HG03280 (cell line): ENCODE results near the gene PPAT.
"Not testable (repeated sequence)": the region's sequence is repeated elsewhere in the genome, so short reads cannot be mapped to it uniquely, and the experiment has no call there.

ENCODE experiments used
- ATAC-seq: cut with Tn5 transposase; IDR thresholded peaks from one replicate; pipeline ENCODE4 v1.9.1; 2021; ENCODE audit warnings: mild to moderate bottlenecking, moderate library complexity; ENCODE audit not compliant: unreplicated experiment

The PPAT gene

GRCh38 chr4:56435140-56435926 lies at the start of gene PPAT:
Gene PPAT, minus strand, starts transcription at chr4:56435615. Its CDS starts 138 bp downstream, at chr4:56435477.
- ATAC-seq: peak; percentile 73

GRCh38 chr4:56480691-56481090 lies 45.3 kb upstream of the PPAT start:
- ATAC-seq: no peak

GRCh38 chr4:56477192-56477702 lies 41.8 kb upstream of the PPAT start:
- no peak for ATAC-seq

DNA sequence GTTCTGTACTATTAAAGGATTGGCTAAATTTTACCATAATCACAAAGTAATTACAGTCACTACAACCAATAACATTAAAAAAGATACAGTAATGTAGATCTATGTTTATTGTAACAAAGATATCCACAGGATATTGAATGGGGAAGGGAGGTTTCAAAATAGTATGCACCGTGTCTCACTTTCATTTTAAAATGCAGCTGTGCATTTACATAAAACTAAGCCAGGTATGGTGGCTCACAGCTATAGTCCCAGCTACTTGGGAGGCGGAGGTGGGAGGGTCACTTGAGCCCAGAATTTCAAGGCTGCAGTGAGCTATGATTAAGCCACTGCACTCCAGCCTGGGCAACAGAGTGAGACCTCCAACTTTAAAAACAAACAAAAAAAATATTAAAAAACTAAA lies 40.5 kb upstream of the PPAT start:
- ATAC-seq: peak; percentile 86

DNA sequence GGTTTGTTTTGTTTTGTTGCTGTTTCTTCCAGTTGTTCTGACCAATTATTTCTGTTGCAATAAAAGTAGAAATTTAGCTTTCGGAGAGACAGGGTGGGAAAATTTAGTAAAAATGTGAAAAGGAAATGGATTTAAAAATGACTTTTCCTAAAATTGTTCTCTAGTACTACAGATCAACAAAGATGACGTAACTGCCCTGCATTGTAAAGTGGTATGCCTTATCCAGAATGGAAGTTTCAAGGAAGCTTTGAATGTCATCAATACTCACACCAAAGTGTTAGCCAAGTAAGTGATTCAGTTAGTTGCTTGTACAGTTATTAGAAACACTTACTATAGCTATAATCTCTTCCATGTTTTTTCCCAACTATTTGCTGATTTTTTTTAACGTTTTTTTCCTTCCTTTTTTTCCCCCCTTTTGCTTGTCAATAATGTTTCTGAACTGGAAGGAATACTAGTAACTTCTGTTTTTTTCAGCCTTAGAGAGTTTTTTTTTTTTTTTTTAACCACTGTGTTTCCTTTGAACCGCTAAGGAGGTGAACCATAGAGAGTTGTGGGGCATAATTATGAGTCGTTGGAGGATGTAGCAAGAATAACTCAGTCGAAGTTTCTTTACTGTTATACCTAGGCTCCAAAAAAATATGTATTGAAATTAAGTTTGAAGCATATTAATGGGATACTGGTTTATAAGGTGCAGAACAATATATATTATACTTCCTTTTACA lies 34.2 kb upstream of the PPAT start:
- no peak for ATAC-seq

- ATAC-seq: peak; percentile 47
These were observed 32.6 kb upstream of the PPAT start for GRCh38 chr4:56468097-56468422.

- ATAC-seq: peak; percentile 93
These were observed 32.1 kb upstream of the PPAT start, which contains the start of gene SRP72 for GRCh38 chr4:56467284-56468096. Gene SRP72, plus strand, starts transcription at chr4:56467617. Its CDS starts 19 bp downstream, at chr4:56467636.

DNA sequence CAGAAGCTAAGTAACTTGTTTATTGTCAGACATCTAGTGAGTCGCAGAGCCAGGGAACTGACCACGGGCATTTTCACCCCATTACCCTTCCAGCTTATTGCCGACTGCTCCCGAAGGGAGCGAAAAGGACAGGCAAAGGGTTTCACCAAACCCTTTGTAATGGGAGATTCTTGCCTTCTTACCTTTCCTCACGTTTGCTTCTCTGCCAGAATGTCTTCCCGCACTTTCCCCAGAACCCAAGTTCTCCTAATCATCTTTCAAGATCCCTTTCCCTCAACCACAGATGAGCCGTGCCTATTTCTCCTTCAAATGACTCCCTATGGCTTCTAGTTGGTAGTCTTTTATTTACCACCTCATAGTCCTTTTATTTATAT lies 31.5 kb upstream of the PPAT start:
- no peak for ATAC-seq

DNA sequence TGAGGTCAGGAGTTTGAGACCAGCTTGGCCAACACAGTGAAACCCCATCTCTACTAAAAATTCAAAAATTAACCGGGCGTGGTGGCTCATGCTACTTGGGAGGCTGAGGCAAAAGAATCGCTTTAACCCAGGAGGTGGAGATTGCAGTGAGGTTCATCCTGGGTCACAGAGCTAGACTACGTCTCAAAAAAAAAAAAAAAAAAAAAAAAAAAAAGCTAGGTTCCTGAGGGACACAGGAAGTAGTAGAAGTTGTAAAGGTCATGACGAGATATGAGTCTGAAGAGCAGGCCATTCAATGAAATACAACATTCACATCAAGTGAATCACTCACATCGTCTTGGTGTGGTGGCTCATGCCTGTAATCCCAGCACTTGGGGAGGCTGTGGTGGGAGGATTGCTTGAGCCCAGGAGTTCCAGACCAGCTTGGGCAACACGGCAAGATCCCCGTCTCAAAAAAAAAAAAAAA lies 30.9 kb upstream of the PPAT start:
- ATAC-seq: not testable (repeated sequence)

GRCh38 chr4:56465599-56466295 lies 30.3 kb upstream of the PPAT start:
- no peak for ATAC-seq

DNA sequence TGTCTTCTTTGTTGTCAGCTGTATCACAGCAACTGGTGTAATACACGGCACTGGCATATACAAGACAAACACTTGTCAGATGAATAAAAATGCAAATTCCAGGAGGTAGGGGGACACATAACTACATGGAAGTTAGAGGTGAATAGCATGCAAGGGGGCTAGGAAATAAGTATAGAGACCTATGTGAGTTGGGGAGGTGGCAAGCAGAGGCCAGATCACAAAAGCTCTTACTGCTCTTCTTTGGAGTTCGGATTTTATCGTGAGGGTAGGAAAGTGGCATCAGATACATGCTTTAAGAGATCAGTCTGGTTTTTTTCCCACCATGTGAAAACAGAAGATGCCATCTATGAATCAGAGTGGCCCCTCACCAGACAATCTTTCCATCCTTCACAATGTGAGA lies 29.2 kb upstream of the PPAT start:
- no peak for ATAC-seq

- no peak for ATAC-seq
These were observed 28.3 kb upstream of the PPAT start for GRCh38 chr4:56463711-56464110.

GRCh38 chr4:56462157-56462556 lies 26.7 kb upstream of the PPAT start:
- ATAC-seq: no peak

DNA sequence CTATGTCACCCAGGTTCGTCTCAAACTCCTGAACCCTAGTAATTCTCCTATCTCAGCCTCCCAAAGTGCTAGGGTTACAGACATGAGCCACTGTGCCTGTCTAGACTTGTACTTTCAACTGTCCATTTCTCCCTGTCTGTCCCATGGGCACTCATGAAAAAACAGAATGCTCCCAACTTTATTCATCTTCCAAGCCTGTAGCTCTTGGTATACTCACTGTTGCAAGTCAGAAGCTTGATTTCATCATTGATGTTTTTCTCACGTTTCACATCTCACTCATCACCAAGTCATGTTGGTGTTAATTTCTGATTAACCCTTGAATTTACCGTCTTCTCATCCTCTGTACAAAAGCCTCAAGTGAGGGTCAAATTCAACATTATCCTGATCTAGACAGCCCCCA lies 24.7 kb upstream of the PPAT start:
- ATAC-seq: no peak

GRCh38 chr4:56450342-56450741 lies 14.9 kb upstream of the PPAT start:
- no peak for ATAC-seq

- not testable (repeated sequence) for ATAC-seq
These were observed 14.1 kb upstream of the PPAT start for GRCh38 chr4:56449475-56449874.

GRCh38 chr4:56448301-56448700 lies 12.9 kb upstream of the PPAT start:
- ATAC-seq: no peak

DNA sequence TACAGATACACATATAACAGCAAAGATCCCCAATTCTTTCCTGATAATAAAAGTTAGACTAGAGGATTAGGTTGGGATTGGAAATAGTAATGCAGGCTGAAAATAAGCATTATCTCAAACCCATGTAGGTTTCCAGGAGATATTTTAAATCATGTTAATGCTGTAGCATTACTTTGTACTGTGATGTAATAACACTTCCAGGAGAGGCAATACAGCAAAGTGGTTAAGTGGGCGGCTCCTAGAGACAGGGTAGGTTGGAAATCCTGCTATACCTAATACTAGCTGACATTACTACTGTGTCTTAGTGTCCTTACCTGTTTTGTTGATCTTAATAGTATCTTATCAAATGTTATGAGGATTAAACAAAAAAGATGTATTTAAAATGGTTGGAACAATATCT lies 10.3 kb upstream of the PPAT start:
- ATAC-seq: no peak

- no peak for ATAC-seq
These were observed 9.3 kb upstream of the PPAT start for GRCh38 chr4:56444719-56445118.

DNA sequence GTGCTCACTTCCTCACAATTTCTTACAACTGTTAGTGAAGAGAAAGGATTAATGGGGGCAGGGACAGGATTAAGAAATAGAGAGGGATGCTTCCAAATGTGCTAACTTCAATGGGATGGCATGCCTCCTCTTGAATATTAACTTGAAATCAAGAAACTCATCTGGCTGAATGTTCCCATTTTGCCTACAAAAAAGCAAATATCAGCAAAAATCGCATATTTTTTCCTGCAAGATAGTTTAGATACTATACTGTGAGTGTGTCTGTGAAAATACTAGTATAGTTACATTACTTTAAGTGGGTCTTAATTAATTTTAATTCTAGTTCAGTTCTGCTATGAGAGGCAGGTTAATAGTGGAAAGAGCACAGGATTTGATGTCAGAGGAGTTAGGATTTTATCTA lies 5.6 kb upstream of the PPAT start:
- ATAC-seq: no peak

DNA sequence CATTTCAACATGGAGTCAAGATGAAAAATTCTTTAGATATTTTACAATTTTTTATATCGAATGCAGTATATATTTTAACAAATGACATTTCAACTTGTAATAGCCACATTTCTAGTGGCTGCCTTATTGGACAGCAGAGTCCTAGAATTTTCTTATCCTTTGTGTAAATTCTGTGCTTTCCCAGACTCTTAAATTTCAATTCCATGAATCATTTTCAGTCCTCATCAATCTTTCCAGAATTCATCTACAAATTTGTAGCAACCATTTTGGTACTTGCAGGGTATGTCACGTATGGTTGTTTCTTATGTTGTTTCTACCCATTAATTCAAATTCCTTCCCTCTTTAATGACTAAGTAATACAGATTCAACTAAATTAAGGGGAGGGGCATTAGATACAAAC lies 3.4 kb upstream of the PPAT start:
- no peak for ATAC-seq
